Effector CD8-positive, alpha-beta T cell (primary cell): ENCODE results near the gene SRC.

Experiments
- DNase-seq: peaks from one replicate; lab custom pipeline; 2025; lab: John Stamatoyannopoulos, UW

SRC gene

GRCh38 chr20:37453836-37454235 is 107.9 kb downstream of the SRC start:
- no peak for DNase-seq

DNA sequence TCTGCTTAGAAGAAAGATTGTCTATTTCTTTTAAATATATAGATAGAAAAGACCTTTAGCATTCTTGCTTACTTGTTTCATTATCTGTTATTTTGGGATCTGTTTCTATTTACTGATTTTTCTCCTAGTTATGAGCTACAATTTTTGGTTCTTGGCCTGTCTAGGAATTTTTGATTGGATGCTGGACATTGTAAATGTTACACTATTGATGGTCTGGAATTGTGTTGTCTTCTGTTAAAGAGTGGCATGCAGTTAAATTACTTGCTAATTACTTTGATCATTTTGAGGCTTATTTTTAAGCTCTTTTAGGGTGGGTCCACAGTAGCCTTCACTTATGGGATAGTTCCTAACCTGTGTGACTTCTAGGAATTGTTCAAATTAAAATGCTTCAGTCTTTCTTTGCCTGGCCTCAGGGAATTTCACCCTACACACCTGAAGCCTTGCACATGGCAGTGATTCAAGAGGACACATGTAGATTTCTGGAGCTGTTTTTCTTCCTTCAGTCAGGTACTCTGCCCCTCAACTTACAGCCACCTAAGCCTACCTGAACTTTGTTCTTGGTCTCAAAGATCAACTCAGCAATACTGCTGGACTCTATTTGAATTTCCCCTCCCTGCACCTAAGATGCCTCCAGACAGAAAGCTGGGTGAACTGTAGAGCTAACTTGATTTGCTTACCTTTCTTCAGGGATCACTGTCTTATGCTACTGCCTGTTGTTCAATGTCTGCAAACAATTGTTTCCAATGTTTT is 108.9 kb downstream of the SRC start:
- no peak for DNase-seq
